IPS DF 4.7 (cell line): ENCODE data around the gene BBLN.
"Not testable (repeated sequence)": the region's sequence is repeated elsewhere in the genome, so short reads cannot be mapped to it uniquely, and the experiment has no call there.

Experiments
- DNase-seq: peaks from one replicate; pipeline ENCODE4 v3.0.0-alpha.2; 2013; ENCODE audit warnings: low spot score; ENCODE audit errors: extremely low read depth

Gene BBLN

DNA sequence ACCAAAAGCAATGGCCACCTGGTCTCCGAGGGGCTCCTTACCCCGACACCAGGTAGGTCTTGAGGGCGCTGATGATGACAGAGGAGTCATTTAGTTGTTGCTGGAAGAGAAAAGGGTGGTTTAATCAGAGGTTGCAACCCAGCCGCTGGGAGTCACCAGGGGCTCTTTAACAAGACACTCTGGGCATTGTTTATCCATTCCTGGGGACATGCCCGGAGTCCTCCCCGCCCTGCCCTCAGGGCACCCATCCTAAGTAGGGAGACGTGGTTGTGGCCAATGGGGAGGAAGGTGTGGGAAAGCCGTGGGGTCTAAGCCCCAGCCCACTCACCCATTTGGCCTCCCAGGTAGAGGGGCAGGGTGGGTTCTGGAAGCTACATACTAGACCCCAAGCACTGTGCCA is 35.6 kb upstream of the BBLN start:
- DNase-seq, result no peak

DNA sequence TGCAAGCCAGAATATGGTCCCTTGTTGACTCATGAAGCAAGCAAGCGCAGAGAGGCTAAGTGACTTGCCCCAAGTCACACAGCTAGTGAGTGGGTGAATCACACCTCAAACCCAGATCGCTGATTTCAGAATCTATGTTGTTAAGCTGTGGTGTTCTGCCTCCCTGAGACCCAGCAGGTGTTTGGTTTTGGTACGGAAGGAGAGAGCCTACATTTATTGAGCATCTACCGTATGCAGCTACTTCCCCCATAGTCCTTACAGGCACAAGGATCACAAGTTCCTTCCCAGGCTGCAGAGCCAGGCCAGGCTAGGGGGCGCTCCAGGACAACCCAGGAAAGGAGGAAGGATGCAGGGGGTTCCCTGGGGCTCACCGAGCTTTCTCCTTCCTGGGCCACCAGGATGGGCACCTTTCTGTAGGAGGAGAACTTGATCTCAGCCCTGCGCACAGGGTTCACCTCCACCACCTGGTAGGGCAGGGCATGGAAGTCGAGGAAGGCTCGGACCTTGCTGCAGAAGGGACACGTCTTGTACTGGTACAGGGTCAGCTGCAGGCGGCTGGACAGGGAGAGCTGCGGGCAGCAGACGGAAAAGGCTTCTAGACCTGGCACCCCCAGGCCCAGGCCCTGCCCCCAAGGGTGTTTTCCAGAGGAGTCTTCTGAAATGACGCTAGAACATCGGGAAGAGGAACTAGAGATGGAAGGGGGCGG is 35.0 kb upstream of the BBLN start:
- DNase-seq, result no peak

DNA sequence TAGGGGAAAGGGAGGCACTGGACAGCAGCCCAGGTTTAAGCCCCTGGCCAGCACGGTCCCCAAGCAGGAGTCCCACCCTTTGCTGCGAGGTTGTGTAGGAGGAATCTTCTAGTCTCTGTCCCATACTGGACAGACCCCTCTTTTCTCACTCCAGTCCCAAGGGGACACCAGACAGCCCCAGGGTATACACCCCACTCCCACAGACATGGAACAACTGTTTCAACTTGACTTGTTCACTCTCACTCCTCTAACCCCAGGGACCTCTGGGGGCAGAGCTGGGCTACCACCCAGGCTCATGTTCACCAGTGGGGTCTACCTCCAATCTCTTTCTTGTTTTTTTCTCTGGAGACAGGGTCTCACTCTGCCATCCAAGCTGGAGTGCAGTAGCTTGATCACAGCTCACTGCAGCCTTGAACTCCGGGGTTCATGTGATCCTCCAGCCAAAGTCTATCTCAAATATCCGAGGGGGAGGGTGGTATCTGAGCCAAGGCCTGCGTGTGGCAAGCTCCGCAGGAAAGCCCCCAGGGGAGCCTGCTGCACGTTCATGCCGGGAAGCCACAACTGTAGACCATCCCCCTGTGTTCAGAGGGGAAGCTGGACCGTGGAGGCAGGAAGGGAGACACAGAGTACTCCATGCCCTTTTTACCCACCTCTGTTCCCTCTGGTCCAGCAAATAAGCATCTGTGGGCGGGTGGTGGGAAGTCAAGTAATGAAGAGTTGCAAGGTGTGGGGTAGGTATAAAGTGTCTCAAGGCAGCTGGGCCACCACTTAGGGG is 34.3 kb upstream of the BBLN start:
- no peak for DNase-seq

DNA sequence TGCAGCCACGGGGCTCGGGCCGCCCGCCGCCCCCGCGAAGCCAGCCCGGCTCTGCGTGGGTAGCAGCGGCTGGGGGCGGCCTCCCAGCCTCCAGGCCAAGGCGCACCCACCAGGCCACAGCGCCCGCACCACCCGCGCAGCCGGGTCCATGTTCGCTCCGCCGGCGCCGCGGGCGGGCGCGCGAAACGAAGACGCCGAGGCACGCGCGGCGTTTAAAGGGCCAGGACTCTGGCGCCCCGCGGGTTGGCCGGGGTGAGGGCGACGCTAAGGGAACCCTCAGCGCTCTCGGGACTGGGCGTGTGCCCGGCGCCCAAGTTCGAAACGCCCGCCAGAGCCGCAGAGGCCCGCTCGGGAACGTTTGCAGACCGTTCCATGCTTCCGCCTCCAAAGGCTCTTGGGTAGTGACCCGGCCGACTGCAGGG is 32.5 kb upstream of the BBLN start, which contains the start of gene PTGES2:
Gene PTGES2, minus strand, starts transcription at position 162 of the 422 bp plus-strand sequence. Its CDS starts 12 bp downstream, at position 150.
- peak; percentile 30 for DNase-seq

DNA sequence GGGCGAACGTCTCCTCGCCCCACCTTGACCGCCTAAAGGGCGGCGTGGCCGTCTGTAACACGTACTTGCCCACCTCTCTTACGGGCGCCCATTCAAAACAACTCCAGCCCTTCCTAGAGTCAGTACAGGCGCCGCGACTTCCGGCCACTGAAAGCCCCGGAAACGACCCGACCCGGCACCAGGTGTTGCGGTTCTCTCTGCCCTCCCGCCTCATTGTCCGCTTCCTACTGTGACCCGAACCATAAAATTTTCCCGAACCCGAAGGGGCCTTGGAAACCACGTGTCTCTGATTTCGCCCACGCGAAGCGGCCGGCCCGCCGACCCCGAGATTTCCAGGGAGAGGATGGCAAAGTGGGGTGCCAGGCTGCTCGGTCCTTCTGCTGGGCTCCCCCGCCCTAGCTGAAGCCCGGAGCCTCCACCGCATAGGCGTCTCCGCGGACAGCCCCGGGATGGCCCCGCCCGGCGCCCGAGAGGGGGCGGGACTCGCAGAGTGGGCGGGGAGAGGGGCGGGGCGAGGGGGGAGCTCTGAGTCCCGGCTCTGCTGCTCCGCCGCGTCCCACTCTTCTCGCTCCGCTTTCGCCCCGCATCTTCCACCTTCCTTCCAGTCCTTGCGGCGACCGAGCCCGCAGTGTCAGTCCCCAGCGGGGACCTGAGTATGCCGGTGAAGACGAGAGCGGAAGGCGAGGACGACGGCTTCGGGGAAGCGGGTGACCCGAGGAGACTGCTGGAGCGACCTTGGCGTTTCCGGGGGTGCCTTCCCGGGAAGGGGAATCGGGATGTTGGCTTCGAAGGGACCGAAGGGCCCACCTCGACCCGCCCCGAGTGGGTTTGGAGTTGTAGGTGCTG is 31.9 kb upstream of the BBLN start:
- peak; percentile 51 for DNase-seq

DNA sequence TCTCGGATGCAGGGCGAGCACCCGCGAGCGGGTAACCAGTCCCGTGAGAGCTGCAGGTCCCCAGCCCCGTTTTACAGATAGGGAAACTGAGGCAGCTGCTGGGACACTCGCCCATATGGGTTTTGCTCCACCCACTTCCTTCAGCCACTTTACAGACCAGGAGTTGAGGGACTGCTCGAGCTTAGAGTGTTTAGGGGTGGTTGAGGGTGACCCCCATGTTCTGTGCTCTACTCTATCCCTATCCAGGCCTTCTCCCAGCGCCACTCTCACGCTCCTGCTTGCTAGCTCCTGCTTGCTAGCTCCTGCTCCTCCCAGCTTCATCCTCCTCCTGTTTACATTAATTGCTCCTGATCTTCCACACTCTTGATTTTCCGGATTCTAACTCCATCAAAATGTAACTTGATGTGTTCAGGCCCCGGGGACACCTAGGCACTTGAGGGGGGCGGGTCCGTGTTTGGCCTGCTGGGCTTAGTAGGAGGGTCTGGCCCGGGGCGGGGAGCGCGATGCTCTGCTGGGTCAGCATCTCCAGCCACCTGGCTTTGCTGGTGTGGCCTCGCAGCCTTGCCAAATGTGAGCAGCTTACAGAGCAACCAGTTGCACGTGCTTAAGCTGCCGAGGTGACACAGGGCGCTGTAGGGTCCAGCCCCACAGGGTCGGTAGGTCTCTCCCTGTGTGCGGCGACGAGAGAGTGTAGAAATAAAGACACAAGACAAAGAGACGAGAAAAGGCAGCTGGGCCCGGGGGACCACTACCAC is 31.1 kb upstream of the BBLN start:
- DNase-seq, result no peak

DNA sequence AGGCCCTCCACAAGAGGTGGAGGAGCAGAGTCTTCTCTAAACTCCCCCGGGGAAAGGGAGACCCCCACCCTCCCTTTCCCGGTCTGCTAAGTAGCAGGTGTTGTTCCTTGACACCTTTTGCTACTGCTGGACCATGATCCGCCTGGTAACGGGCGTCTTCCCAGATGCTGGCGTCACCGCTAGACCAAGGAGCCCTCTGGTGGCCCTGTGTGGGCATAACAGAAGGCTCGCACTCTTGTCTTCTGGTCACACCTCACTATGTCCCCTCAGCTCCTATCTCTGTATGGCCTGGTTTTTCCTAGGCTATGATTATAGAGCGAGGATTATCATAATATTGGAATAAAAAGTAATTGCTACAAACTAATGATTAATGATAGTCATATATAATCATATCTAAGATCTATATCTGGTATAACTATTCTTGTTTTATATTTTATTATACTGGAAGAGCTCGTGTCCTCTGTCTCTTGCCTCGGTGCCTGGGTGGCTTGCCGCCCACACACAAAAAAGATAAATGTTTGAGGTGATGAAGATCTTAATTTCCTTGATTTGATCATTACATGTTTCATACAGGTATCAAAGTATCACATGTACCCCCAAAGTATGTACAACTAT is 30.0 kb upstream of the BBLN start:
- DNase-seq, result not testable (repeated sequence)

DNA sequence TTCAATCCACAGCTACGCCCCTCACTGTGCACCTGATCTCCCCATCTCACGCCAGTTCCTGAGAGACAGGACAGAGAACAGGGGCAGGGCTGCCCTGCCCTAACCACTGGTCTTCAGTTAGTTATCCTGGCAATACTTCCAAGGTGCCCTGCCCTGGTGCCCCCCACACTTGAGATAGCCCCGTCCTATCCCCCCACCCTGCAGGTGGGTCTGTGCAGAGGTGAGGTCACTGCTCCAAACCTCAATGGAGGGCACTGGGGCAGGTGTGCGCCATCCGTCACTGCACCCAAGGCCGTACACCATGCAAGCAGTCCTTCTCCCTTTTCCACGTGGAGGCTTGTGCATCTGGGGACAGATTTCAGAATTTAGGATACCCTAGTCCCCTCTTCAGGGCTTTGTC is 29.4 kb upstream of the BBLN start:
- not testable (repeated sequence) for DNase-seq

DNA sequence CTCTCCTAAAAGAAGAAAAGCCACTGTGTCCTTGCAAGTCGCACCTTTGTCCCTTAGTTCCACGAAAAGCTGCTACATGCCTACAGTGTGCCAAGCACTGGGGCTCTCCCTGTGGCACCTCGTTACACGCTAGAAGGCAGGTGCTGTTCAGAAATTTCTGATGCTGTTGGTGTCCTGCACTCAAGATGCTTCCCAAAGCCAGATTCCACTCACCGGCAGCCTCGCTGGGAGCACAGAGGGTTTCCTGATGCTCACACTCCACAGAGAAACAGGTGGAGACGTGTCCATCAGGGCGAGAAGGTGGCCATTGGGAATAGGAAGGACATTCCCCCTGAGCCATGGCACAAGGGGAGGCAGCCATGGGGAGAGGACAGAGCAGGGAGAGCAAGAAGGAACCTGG is 28.7 kb upstream of the BBLN start:
- not testable (repeated sequence) for DNase-seq

DNA sequence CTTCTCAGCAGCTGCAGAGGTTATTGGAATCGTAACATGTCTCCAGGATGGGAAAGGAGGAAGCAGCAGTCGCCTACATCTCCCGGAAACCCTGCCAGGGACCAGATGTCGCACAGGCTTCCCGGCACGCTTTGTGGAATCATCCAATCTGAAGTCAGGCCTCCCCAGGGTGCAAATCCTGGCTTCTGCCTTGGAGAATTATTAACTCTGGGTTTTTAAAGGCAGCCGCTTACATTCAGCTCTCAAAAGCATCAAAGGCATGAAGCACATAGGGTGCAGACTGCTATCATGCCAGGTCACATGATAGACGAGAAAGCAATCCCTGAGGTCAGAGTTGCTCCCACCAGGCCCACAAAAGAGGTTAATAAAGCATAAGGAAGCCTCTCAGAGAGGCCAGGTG is 27.9 kb upstream of the BBLN start:
- DNase-seq, result not testable (repeated sequence)

DNA sequence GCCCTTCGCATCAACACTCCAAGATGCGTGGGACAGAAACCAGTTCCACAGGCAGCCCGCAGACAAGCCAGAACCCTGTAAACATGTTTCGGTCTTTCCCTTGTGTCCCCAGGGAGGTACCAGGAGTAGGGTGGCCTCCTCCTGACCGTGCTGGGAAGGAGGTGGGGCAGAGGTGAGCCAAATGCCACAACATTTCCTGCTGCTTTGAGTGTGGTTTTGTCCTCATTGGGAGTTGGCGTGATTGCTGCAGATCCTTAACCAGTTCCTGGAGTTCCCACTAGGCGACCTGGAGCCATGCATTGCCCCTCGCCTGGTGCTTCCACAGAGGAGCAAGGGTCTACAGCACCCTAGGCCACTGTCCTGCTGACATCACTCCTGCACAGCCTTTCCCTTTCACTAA is 24.5 kb upstream of the BBLN start:
- not testable (repeated sequence) for DNase-seq

DNA sequence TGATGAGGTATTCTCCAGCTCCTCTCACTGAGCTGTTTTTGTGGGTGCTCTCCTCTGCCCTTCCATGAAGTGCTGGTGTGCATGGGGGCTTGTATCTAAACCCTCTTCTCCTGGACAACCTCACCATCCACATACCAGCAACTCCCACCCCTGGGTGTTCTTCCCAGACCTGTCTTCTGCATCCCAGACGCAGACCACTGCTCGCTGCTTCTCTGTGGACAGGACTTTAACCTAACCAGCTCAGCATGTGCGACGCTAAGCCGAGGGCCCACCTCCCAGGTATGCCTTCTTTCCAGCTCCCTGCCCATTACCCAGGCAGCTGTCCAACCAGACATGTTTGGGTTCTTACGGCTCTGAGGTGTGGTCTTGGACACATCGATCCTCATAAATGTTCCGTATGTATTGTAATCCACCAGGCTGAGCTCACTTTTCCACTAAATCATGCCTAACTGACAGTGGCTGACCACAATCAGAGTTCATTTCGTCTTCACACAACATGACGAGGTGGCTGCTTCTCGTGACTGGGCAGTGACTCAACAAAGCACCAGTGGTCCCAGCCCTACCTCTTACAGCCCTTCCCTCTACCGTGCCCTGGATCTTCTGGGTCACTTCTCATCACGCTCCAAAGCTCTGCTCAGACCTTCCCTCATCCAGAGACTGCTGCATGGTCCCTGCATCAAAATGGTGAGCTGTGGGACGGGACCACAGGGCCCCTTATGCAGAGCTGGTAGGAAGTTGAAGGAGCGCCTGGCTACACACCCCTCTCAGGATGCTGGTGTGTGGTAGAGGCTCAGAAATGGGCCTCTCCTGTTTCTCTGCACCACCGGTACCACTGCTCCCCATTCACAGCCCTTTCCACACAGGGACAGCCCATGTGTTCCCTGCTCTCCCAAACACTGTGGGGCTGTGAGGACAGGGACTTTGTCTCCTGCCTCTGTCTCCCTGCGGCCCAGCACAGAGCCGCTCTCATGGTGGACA is 23.0 kb upstream of the BBLN start:
- no peak for DNase-seq

DNA sequence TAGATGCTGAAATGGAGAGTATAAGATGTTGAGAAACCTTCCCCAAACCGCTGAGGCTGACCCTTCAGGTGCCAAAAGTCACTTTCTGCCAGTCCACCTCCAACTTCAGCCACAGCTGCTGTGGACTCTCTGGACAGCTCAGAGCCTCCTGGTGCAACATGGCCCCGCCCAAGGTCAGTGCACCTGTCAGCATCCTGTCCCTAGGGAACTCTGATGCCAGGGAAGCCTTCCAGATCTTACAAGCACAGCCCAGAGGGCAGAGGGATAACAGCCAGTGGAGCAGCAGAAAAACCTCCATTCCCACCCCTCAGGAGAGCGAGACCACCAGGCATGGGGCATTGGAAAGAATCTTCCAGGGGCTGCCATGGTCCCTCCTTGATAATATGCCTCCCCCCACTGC is 22.1 kb upstream of the BBLN start:
- no peak for DNase-seq

DNA sequence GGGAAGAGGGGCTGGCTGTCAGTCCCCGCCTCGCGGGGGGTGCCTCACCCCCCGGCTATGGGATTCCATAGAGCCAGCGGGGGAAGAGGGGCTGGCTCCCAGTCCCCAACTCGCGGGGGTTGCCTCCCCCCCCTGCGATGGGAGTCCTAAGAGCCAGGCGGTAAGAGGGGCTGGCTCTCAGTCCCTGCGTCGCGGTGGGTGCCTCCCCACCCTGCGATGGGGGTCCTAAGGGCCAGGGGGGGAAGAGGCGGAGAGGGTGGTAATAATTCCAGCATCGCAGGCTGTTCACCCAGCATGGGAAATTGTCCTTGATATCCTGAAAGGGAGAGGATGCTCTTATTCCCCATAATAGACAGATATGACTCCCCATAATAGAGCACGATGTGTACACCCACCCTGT is 20.4 kb upstream of the BBLN start:
- no peak for DNase-seq

DNA sequence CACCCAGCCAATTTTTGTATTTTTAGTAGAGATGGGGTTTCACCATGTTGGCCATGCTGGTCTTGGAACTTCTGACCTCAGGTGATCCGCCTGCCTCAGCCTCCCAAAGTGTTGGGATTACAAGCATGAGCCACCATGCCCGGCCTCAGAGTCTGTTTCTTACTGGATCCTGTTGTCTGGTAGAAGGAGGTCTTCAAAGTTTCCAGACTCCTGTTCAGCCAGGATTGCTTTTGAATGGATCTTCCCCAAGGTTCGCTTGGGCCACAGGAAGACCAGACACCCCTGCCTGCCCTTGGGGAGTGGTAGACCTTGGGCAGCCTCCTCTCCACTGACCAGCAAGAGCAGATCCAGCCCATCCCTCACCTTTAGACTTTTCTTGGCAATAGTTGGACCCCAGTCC is 18.5 kb upstream of the BBLN start:
- no peak for DNase-seq

DNA sequence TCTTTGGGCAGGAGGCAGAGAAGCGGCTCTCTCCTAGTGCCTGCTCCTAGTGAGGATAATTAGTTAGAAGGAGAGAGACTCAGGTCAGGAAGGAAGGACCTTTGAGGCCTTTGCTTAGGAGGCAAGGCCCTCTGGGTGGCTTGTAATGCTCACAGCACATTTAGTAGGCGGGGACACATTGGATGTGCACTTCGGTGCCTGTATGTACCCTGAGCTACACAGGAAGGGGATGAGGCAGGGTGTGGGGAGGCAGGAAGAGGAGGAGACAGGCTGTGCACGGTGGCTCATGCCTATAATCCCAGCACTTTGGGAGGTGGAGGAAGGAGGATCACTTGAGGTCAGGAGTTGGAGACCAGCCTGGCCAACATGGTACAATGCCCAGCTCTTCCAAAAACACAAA is 18.0 kb upstream of the BBLN start:
- no peak for DNase-seq

DNA sequence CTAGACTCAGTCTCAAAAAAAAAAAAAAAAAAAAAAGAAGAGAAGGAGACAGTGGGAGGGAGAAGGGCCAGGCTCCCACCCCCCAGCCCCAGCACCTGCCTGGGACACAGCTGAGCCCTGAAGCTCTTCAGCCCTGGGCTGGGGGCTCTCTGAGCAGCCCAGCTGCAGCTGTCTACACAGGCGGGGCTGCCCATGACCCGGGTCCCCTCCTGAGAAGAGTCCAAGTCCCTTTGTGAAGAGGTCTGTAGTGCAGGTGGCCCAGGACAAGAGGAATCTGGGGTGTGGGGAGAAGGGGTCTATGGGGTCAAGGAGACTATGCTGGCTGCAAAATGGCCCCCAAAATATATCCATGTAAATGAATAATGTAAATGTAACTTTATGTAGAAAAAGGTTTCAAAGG is 17.5 kb upstream of the BBLN start:
- no peak for DNase-seq

DNA sequence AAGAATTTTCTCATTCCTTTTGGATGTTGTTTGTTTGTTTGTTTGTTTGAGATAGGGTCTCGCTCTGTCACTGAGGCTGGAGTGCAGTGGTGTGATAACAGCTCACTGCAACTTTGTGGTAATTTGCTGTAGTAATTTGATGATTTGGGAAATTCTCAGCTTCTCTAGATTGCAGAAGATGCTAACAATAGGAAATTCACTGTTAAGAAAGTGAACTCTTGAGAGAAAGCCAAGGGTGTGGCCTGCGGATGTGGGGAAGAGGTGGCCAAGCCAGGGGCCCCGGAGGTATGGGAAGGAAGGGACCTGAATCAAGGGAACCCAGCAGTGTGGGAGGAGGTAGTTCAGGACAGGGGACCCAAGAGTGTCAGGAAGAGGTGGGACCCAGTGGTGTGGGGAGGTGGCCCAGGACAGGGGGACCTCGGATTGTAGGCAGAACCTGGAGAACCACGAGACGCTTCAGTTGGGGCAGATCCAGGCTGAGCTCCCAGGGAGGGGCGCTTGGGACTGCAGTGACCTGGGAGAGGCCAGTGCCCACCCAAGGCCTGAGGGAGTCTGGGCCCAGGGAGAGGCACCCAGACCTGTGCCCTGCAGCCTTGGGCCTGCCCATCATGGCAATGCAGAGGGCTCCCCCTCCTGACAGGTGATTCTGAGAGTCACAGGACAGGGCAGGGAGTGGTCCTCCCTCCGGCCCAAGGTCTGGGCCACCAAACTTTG is 16.4 kb upstream of the BBLN start:
- no peak for DNase-seq
